ENCODE measurements around the gene WRNIP1. TPM values are rescaled to one million over a fixed set of nuclear protein-coding genes. Genes with fewer than 3 reads are reported as not detected.

WRNIP1 gene
- total RNA-seq, 4 donors from 2014 or later: 51.9 to 66.0 (median 57.3) TPM

DNA sequence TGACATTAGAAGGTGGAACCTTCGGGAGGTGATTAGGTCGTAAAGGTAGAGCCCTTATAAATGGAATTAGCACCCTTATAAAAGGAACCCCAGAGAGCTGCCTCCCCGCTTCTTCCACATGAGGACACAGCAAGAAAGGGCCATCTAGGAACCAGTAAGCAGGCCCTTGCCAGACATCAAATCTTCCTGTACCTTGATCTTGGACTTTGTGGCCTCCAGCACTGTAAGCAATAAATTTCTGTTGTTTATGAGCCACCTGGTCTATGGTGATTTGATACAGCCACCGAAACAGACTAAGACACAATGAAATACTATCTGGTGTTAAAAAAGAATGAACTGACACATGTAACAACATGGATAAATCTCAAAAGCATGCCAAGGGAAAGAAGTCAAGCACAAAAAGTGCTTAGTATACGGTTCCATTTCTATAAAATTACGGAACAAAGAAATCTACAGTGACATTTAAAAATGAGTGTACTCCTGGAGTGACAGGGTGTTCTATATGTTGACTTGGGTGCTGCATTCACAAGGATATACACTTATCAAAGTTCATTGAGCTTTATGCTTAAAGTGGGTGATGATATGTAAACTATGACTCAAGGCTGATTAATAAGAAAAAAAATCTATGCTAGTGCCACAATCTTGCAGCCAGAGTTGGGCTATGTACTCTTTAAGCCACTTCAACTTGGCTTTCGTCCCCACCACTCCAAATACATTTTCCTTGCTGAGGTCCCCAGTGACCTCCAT, 58.1 kb downstream of the WRNIP1 start:
- H3K36me3 ChIP-seq: no peaks in the 10 kb centered on the region
- H3K4me1 ChIP-seq: peaks cover 15 to 23% of the 10 kb centered on the region in 2 donors
- H3K27ac ChIP-seq: peak overlapping the region in 1 of 4 donors; percentile 59
- intact Hi-C loops (cut with DNase I; ENCODE audit: low total_unique reads): no loop called here
- TF ChIP-seq POLR2A (IDR thresholded peaks at IDR 0.05): no peak
- TF ChIP-seq, protein P1, sequence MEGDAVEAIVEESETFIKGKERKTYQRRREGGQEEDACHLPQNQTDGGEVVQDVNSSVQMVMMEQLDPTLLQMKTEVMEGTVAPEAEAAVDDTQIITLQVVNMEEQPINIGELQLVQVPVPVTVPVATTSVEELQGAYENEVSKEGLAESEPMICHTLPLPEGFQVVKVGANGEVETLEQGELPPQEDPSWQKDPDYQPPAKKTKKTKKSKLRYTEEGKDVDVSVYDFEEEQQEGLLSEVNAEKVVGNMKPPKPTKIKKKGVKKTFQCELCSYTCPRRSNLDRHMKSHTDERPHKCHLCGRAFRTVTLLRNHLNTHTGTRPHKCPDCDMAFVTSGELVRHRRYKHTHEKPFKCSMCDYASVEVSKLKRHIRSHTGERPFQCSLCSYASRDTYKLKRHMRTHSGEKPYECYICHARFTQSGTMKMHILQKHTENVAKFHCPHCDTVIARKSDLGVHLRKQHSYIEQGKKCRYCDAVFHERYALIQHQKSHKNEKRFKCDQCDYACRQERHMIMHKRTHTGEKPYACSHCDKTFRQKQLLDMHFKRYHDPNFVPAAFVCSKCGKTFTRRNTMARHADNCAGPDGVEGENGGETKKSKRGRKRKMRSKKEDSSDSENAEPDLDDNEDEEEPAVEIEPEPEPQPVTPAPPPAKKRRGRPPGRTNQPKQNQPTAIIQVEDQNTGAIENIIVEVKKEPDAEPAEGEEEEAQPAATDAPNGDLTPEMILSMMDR (IDR thresholded peaks at IDR 0.05 in 4 of 5, conservative IDR thresholded peaks at IDR 0.05 in 1 of 5): no peak
- H3K4me3 ChIP-seq: no peak overlapping the region
- in situ Hi-C loops (cut with MboI; ENCODE audit: low sequenced_read_pairs in 4 of 4): no loop called here
- DNase-seq (peak in 1 of 2 donors; percentile 20), ATAC-seq (peak; percentile 77 to 94)
- no peaks in the 10 kb centered on the region for H3K27me3 ChIP-seq
- no peaks in the 10 kb centered on the region for H3K9me3 ChIP-seq

DNA sequence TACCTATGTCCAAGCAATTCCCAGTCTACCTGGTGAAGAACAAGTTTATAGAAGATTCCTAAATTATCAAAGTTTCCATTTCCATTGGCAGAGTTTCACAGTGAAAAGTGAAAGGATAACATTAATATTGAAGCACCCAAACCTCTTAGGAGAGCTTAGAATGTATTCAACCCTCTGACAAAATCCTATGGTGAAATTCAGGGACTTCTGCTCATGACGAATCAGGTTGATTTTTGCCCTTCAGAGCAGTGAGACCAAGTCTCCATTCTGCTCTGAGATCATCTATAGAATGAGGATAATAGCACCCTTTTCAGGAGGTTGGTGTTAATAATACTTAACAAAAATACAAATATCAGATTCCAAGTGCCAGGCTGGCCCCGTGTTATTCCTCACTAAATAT, 60.9 kb downstream of the WRNIP1 start:
- no peaks in the 10 kb centered on the region for H3K36me3 ChIP-seq
- no peak for TF ChIP-seq POLR2A (IDR thresholded peaks at IDR 0.05)
- TF ChIP-seq, protein P1 (IDR thresholded peaks at IDR 0.05 in 4 of 5, conservative IDR thresholded peaks at IDR 0.05 in 1 of 5): no peak
- peaks cover 3 to 10% of the 10 kb centered on the region in 2 donors for H3K4me1 ChIP-seq
- no peaks in the 10 kb centered on the region for H3K9me3 ChIP-seq
- no peak for ATAC-seq
- no peak for DNase-seq
- H3K4me3 ChIP-seq: no peak overlapping the region
- in situ Hi-C loops (cut with MboI; ENCODE audit: low sequenced_read_pairs in 4 of 4) (loop anchor here in 2 of 4 donors (25.0 kb wide), 1 partner anchor 236 kb away; the partner anchor contains the start of gene RIPK1 (in 2 of the 2)), intact Hi-C loops (cut with DNase I; ENCODE audit: low total_unique reads) (no loop called here)
- no peaks in the 10 kb centered on the region for H3K27me3 ChIP-seq
- no peak overlapping the region for H3K27ac ChIP-seq

DNA sequence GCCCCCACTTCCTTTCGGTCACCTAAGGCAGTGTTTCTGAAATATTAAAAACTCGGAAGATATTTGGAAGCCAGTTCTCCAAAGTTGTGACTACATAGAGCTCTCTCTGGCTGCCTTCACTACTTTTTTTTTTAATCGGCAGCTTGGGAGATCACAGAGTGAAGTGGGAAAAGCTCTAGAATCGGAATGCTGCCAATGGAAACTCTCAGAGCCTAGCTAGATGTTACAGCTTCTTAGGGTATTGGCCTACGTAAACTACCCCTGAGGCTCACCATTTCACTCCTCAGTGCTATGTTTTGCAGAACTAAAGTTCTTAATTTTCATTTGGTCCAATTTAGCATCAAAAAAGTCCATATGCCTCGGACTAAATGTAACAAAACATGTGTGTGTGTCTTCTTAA, 61.9 kb downstream of the WRNIP1 start:
- H3K4me3 ChIP-seq: no peak overlapping the region
- H3K27me3 ChIP-seq: no peaks in the 10 kb centered on the region
- ATAC-seq: no peak
- no peaks in the 10 kb centered on the region for H3K9me3 ChIP-seq
- intact Hi-C loops (cut with DNase I; ENCODE audit: low total_unique reads): no loop called here
- TF ChIP-seq POLR2A (IDR thresholded peaks at IDR 0.05): no peak
- TF ChIP-seq, protein P1 (IDR thresholded peaks at IDR 0.05 in 4 of 5, conservative IDR thresholded peaks at IDR 0.05 in 1 of 5): no peak
- DNase-seq: no peak
- H3K36me3 ChIP-seq: peaks cover 0 to 2% of the 10 kb centered on the region in 2 donors
- peaks cover 3 to 10% of the 10 kb centered on the region in 2 donors for H3K4me1 ChIP-seq
- H3K27ac ChIP-seq: no peak overlapping the region
- in situ Hi-C loops (cut with MboI; ENCODE audit: low sequenced_read_pairs in 4 of 4): loop anchor here in 2 of 4 donors (25.0 kb wide), 1 partner anchor 235 kb away; the partner anchor contains the start of gene RIPK1 (in 2 of the 2)

DNA sequence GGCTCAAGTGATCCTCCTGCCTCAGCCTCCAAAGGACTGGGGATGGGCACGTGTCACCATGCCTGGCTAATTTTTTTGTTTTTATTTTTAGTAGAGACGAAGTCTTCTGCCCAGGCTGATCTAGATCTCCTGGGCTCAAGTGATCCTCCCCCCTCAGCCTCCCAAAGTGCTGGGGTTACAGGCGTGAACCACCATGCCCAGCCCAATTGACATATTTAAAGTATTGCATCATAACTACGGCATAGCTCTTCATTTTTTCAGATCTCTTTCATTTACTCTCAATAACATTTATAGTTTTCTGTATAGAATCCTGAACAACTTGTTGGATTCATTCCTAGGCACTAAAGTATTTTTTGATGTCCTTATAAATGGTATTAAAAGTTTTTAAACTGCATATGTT, 63.4 kb downstream of the WRNIP1 start:
- Histone ChIP-seq H3K9me3 (no peaks in the 10 kb centered on the region), H3K4me1 (peaks cover under 1% of the 10 kb centered on the region in 2 donors), H3K27me3 (no peaks in the 10 kb centered on the region), H3K27ac (no peak overlapping the region), H3K4me3 (no peak overlapping the region), H3K36me3 (peaks cover 0 to 16% of the 10 kb centered on the region in 2 donors)
- in situ Hi-C loops (cut with MboI; ENCODE audit: low sequenced_read_pairs in 4 of 4) (loop anchor here in 2 of 4 donors (25.0 kb wide), 1 partner anchor 234 kb away; the partner anchor contains the start of gene RIPK1 (in 2 of the 2)), intact Hi-C loops (cut with DNase I; ENCODE audit: low total_unique reads) (no loop called here)
- DNase-seq (no peak), ATAC-seq (no peak)
- TF ChIP-seq, protein P1 (IDR thresholded peaks at IDR 0.05 in 4 of 5, conservative IDR thresholded peaks at IDR 0.05 in 1 of 5): no peak

Measured in gastrocnemius medialis (tissue), 4 donors.